Kidney glomerular epithelial cell (primary cell): ENCODE results near the gene DHCR7.

ENCODE experiments used
- DNase-seq: peaks from one replicate; lab custom pipeline; 2025; lab: John Stamatoyannopoulos, UW

Gene DHCR7

DNA sequence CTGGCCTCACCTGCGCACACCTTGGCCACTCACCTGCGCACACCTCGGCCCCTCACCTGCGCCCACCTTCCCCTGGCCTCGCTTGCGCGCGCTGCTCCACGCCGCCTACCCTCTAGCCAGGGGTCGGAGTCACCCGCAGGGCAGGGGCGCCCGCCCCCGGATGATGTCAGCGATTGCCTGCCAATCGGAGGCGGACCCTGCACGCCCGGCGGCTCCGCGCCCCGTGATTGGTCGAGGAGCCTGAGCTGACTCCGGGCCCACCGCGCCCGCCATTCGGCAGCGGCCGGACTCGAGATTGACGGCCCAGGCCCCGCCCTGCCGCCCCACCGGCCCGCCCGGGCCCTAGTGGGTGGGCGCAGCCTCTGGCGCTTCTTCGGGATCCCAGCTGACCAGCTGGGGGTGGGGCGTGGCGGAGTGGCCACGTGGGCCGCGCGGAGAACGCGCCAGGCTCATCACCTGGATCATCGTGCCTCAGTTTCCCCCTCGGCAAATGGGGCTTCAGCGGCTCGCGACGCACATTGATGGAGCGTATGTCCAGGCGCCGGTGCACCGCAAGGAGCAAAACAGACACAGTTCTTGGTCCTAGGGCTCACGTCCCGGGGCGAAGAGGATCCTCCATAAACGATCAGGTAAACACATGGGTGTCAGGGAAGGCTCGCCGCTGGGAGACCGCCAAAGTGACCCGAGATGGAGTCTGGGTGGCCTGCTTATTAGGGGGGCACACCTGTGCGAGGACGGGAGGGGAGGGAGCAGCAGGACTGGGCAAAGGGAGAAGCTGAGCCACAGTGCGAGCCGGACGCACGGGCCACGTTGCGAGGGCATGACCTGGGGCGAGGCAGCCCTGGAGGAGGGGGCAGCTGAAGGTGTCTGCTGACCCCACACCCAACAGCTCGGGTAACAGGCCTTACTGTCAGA is at the start of gene DHCR7:
DHCR7 (minus strand) TSS at position 137 of the 915 bp plus-strand sequence. CDS start 3,441 bp downstream, outside the sequence.
- peak; percentile 63 for DNase-seq

DNA sequence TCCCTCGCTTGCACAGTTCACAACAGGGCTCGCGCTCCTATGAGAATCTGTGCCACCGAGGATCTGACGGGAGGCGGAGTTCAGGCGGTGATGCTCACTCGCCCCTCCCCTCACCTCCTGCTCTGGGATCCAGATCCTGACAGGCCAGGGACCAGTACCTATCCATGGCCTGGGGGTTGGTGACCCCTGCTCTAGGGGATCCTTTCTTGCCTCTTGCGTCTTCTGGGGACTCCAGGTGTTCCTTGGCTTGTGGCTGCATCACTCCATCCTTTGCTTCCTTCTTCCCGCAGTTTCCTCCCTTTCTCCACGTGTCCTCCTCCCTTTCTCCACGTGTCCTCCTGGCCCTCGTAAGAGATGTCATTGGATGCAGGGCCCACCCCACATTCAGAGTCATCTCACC is 48.2 kb upstream of the DHCR7 start:
- DNase-seq = no peak

GRCh38 chr11:71495286-71496230 is 47.4 kb upstream of the DHCR7 start:
- no peak for DNase-seq

DNA sequence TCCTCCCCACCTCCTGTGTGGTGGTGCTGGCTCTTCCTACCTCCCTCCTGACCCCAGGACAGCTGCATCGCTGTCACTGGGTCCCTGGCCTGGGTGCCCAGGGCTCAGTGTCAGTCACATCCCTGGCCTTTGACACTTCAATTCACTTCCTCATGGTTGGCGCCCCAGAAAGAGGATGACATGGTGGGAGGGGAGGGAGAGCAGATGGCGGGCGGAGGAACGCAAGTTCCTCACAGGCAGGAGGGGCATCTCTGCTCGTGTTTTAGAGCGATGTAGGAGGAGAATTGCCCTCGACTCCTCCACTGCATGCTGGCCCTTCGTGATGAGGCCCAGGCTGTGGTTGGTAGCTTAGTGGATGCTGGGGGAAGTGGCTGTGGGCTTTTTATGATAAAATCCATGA is 43.7 kb upstream of the DHCR7 start:
- DNase-seq = no peak

DNA sequence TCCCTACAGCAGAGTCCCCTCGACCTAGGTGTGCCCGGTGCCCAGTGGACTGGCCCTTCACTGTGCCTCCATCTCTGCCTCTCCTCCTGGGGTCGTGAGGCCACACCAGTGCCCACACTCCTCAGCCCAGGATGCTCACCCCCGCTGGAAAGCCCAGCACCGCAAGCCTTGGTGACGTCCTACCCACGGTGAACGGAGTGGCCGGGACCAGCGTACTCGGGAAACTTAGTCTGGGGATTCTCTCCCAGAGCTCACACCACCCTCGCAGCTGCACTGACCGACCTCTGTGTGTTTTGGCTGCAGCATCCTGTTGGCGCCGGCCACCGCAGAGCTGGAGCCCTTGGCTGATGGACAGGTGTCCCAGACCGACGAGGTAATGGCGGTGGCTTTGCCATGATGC is 43.3 kb upstream of the DHCR7 start:
- no peak for DNase-seq

DNA sequence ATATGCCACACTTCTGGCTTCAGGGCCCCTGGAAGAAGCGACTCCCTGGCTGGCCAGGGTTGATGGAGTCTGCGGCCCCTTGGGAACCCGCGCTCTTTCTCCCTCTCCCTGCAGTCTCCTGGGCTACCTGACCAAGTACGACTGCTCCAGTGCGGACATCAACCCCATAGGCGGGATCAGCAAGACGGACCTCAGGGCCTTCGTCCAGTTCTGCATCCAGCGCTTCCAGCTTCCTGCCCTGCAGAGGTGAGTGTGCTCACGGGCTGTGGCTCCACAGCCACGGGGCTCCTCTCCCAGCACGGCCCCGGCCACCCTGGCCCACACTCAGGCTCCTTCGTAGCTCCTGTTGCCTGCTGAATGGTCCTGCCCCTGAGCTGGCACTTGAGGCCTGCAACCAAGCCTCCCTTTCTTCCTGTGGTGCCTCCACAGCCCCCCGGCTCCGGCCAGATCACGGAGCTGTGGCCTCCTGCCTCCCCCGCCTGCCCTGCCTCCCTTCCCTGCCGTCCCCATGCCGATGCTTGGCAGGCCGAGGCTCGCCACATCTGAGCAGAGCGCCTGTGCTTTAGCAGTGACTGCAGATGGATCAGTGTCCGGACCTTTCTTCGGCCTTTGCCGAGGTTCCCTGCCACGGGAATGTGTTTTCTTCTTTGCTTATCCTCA is 42.7 kb upstream of the DHCR7 start:
- no peak for DNase-seq

DNA sequence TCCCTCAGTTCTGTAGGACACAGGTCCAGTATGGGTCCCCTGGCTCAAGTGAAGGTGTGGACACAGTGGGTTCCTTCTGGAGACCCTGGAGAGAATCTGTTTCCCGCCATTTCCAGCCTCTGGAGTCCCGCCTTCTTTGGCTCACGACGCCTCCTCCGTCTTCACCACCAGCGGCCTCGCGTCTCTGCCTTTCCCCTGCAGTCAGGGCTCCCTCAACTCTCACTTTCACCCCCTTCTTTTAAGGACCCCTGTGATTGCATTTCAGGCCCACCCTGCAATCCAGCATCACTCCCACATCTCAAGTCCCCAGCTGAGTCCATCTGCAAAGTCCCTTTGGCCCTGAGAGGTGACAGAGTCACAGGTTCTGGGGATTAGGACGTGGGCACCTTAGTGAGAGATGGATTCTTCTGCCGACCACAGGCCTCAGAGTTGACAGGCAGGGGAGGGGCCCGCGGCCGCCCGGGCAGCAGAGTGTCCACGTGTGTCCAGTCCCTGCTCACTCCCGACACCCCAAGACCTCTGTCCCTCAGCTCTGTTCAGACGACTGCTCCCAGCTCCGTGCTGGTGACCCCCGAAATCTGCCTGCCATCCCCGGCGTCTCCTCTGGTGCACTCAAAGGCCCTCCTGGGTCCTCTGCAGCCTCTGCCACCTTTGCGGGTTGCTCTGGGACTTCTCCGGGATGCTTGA is 42.0 kb upstream of the DHCR7 start:
- no peak for DNase-seq

DNA sequence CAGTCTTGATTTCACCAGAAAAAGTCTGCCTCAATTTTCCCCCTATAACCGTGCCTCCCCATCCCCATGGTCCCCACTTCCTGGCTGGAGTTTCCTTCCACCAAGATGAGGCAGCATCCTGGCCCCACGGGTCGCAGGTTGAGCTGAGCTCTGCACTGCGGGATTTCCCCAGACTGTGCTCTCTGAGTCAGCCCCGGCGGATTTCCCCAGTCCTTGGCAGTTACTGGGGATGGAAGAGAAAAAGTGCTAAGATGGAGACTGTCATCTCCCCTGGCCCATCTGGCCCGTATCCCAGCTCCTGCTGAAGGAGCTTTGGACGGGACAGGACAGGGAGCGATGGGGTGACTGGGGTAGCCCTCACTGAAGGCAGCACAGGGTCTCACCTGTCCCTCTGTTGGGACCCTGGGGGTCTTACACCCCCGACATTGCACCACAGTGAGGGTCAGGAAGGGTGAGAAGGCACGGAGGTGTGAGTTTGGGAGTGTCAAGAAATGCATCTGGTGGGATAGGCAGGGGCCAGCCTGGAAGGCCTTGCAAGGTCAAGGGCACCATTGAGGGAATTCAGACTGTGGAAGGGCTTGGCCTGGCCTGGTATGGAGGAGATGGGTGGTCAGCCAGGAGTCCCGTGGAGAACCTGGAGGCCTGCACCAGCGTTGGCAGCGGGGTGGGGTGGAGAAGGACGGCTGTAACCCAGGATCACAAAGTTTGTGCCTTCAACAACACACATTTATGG is 41.3 kb upstream of the DHCR7 start:
- peak; percentile 27 for DNase-seq

GRCh38 chr11:71488681-71489270 is 40.6 kb upstream of the DHCR7 start:
- no peak for DNase-seq

DNA sequence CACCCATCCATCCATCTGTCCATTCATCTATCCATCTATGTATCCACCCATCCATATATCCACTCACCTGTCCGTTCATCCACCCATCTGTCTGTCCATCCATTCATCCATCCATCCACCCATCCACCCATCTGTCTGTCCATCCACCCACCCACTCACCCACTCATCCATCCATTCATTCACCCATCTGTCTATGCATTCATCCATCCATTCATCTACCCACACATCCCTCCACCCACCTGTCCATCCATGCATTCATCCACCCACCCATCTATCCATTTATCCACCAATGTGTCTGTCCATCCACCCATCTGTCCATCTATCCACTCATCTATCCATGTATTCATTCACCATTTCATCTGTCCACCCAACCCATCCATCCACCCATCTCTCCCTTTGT is 38.1 kb upstream of the DHCR7 start:
- DNase-seq = no peak

- DNase-seq = no peak
Measured at GRCh38 chr11:71485466-71485865, 37.3 kb upstream of the DHCR7 start.

GRCh38 chr11:71485063-71485399 is 36.8 kb upstream of the DHCR7 start:
- no peak for DNase-seq

GRCh38 chr11:71484248-71485062 is 36.3 kb upstream of the DHCR7 start:
- DNase-seq = no peak

GRCh38 chr11:71483692-71484091 is 35.5 kb upstream of the DHCR7 start:
- DNase-seq = no peak

- no peak for DNase-seq
Measured at GRCh38 chr11:71482746-71483364, 34.7 kb upstream of the DHCR7 start.

DNA sequence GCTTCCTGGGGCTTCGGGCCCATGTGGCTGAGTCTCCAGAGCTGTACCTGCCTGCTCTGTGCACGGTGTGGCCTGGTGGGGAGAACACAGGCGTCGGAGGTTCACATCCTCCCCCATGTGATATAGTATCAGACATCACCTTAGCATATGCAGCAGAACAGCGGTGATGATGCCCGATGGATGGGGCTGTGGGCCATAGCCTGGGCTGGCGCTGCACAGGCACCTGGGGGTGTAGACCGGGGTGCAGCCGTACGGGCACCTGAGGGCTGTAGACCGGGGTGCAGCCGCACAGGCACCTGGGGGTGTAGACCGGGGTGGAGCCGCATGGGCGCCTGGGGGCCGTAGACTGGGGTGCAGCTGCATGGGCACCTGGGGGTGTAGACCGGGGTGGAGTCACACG is 34.0 kb upstream of the DHCR7 start:
- no peak for DNase-seq

GRCh38 chr11:71481101-71481960 is 33.1 kb upstream of the DHCR7 start:
- no peak for DNase-seq

DNA sequence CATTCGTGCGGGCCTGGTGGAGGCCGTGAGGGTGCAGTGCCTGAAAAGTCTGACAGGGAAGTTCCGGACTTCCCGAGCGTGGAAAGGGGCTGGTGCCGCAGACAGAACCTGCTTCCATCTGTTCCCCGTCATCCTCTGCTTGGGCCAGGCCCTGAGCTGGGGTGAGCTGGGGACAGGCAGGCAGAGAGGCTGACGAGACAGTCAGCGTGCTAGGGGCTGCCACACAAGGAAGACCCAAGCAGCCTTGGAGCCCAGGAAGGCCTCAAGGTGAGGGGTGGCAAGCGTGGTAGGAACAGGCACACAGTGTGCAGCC is 30.3 kb upstream of the DHCR7 start:
- DNase-seq = no peak
